ENCODE data around the gene FLVCR1. TPM values are rescaled to one million over a fixed set of nuclear protein-coding genes. Genes with fewer than 3 reads are reported as not detected.
A peak's percentile ranks its signal among the peaks of the same experiment; 100 is the strongest.

The FLVCR1 gene
- 5.4 and 11.2 TPM in 2 replicates for total RNA-seq

DNA sequence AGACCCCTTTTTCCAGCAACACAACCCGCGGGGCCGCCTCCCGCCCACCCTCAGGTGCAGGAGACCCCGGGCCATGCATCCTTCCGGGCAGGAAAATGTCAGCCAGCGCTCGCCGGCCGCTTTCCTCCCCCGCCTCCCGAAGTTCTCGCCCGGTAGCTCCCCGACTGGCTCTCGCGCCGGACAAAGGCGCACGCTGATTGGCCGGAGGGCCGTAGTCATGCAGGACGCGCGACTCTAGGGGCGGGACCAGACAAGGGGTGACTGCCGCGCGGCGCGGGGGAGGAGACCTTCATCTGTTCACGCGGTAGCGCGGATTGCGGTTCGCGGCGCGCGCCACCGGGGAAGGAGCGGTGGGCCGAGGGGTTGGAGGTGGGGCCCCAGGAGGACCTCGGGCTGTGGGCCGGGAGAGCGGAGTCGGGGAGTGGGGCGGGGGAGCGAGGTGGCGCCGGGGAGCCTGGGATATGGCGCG, at the start of gene FLVCR1:
Gene FLVCR1 (plus strand): TSS at position 284 of the 469 bp plus-strand sequence. CDS start 178 bp downstream, at position 462.
- Histone ChIP-seq H2AFZ (ENCODE audit: low read length) (peak within 1 kb of the TSS; percentile 99), H4K20me1 (ENCODE audit: insufficient read depth, low read length) (peaks cover 12% of the 10 kb centered on the region), H3K36me3 (ENCODE audit: insufficient read depth, low read length) (no peaks in the 10 kb centered on the region), H3K4me2 (ENCODE audit: insufficient read depth, low read length) (peak within 1 kb of the TSS; percentile 95), H3K79me2 (ENCODE audit: insufficient read depth, low read length) (peaks cover 45% of the 10 kb centered on the region), H3K4me1 (ENCODE audit: insufficient read depth, low read length) (peaks cover 24% of the 10 kb centered on the region), H3K27ac (ENCODE audit: low read depth, low read length) (peak within 1 kb of the TSS; percentile 82), H3K9me3 (ENCODE audit: low read depth, low read length) (no peaks in the 10 kb centered on the region), H3K4me3 (ENCODE audit: insufficient read depth, low read length) (peak within 1 kb of the TSS; percentile 91), H3K27me3 (ENCODE audit: insufficient read depth, low read length) (no peaks in the 10 kb centered on the region)
- TF ChIP-seq, protein P1, sequence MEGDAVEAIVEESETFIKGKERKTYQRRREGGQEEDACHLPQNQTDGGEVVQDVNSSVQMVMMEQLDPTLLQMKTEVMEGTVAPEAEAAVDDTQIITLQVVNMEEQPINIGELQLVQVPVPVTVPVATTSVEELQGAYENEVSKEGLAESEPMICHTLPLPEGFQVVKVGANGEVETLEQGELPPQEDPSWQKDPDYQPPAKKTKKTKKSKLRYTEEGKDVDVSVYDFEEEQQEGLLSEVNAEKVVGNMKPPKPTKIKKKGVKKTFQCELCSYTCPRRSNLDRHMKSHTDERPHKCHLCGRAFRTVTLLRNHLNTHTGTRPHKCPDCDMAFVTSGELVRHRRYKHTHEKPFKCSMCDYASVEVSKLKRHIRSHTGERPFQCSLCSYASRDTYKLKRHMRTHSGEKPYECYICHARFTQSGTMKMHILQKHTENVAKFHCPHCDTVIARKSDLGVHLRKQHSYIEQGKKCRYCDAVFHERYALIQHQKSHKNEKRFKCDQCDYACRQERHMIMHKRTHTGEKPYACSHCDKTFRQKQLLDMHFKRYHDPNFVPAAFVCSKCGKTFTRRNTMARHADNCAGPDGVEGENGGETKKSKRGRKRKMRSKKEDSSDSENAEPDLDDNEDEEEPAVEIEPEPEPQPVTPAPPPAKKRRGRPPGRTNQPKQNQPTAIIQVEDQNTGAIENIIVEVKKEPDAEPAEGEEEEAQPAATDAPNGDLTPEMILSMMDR (IDR thresholded peaks at IDR 0.05; ENCODE audit: extremely low read depth, low read depth, low read length): no peak
- DNase-seq (ENCODE audit: insufficient read length, low spot score, missing footprints): peak; percentile 98

DNA sequence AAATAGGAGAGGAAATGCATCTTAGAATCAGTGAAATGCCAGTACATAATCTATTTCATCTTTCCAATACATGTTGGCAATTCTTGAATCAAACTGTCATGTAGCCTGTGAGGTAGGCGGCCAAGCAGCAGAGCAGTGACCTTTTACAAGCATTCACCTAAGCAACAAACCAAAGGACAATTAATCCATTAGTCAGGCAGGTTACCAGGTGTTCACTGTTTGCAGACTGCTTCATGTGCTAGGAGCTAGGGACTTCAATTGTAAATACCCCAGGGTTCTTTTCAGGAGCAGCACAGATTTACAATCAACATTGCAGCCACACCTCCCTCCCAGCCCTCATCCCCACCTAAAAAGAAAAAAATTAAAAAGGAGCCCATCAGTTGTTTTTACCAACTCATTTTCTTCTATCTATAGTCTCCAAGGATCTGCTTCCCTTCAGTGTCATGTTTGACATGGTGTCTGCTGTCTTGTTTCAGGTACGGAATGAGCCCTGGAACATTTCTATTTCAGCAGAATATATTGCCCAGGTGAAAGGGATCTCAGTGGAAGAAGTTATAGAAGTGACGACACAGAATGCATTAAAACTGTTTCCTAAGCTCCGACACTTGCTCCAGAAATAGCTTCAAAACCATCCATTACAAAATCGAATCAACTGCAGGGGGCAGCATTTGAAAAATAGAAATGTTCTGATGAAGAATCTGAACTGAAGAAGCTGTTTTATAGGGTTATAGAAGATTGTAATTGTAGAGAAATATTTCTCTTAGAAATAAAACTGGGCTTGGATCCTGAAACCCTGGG, 43.3 kb upstream of the FLVCR1 start:
- TF ChIP-seq, protein P1 (IDR thresholded peaks at IDR 0.05; ENCODE audit: extremely low read depth, low read depth, low read length): peak; percentile 42
- Histone ChIP-seq H3K36me3 (ENCODE audit: insufficient read depth, low read length) (no peaks in the 10 kb centered on the region), H3K27ac (ENCODE audit: low read depth, low read length) (no peak overlapping the region), H3K4me3 (ENCODE audit: insufficient read depth, low read length) (no peak overlapping the region), H3K79me2 (ENCODE audit: insufficient read depth, low read length) (no peaks in the 10 kb centered on the region), H3K4me1 (ENCODE audit: insufficient read depth, low read length) (no peaks in the 10 kb centered on the region), H4K20me1 (ENCODE audit: insufficient read depth, low read length) (no peaks in the 10 kb centered on the region), H3K27me3 (ENCODE audit: insufficient read depth, low read length) (no peaks in the 10 kb centered on the region), H2AFZ (ENCODE audit: low read length) (no peak overlapping the region), H3K4me2 (ENCODE audit: insufficient read depth, low read length) (no peak overlapping the region), H3K9me3 (ENCODE audit: low read depth, low read length) (no peaks in the 10 kb centered on the region)
- DNase-seq (ENCODE audit: insufficient read length, low spot score, missing footprints): no peak

DNA sequence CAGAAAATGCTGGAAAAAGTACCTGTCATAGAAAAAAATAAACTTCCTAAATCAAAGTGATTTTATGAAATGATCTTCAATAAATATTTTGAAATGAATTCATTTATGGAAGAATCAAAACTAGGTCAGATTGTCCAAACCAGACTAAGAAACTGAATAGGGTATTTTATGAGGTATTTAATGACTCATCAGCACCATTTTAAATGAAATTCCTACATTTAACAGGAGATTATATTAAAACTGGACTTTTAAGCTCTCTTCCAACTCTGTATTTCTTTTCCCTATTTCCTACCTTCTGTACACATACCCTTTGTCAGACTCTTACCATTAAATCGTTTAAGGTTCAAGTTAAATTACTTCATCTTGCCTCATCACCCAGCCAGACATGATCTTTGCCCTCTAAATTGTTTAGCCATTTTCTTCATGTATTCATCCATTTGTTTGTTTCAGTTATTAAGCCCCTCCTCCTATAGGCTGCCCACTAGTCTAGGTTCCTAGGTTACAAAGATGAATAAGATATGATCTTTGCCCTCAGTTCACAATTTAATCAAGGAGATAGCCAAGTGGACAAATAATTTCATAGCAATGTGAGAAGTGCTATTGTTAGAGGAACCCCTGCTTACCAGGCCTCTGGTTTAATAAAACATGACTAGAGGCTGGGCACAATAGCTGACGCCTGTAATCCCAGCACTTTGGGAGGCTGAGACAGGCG, 41.4 kb upstream of the FLVCR1 start:
- Histone ChIP-seq H3K4me1 (ENCODE audit: insufficient read depth, low read length) (no peaks in the 10 kb centered on the region), H3K4me2 (ENCODE audit: insufficient read depth, low read length) (no peak overlapping the region), H3K27ac (ENCODE audit: low read depth, low read length) (no peak overlapping the region), H2AFZ (ENCODE audit: low read length) (no peak overlapping the region), H3K4me3 (ENCODE audit: insufficient read depth, low read length) (no peak overlapping the region), H3K9me3 (ENCODE audit: low read depth, low read length) (no peaks in the 10 kb centered on the region), H4K20me1 (ENCODE audit: insufficient read depth, low read length) (no peaks in the 10 kb centered on the region), H3K36me3 (ENCODE audit: insufficient read depth, low read length) (no peaks in the 10 kb centered on the region), H3K79me2 (ENCODE audit: insufficient read depth, low read length) (no peaks in the 10 kb centered on the region), H3K27me3 (ENCODE audit: insufficient read depth, low read length) (no peaks in the 10 kb centered on the region)
- TF ChIP-seq, protein P1 (IDR thresholded peaks at IDR 0.05; ENCODE audit: extremely low read depth, low read depth, low read length): no peak
- peak; percentile 38 for DNase-seq (ENCODE audit: insufficient read length, low spot score, missing footprints)

DNA sequence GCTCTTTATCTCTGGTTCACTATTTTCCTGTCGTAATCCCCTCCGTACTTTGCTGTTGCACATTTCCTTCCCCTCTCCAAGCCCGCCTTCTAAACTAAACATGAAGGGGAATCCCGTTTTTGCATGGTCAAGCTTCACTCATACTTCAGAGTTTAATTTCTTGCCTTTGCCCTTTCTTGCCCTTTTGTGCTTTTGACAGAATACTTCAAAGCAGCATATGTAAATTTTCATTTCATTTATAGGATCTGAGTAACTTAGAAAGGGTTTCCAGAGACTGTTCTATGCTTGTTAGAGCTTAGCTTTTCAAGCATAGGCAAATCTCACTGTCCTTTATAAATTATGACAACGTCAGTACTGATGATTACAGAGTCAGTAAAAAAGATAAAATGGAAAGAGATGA, 38.3 kb upstream of the FLVCR1 start:
- no peaks in the 10 kb centered on the region for H3K79me2 ChIP-seq (ENCODE audit: insufficient read depth, low read length)
- no peaks in the 10 kb centered on the region for H3K27me3 ChIP-seq (ENCODE audit: insufficient read depth, low read length)
- no peaks in the 10 kb centered on the region for H4K20me1 ChIP-seq (ENCODE audit: insufficient read depth, low read length)
- no peak overlapping the region for H3K4me2 ChIP-seq (ENCODE audit: insufficient read depth, low read length)
- H2AFZ ChIP-seq (ENCODE audit: low read length): no peak overlapping the region
- H3K9me3 ChIP-seq (ENCODE audit: low read depth, low read length): no peaks in the 10 kb centered on the region
- TF ChIP-seq, protein P1 (IDR thresholded peaks at IDR 0.05; ENCODE audit: extremely low read depth, low read depth, low read length): no peak
- no peak overlapping the region for H3K27ac ChIP-seq (ENCODE audit: low read depth, low read length)
- no peaks in the 10 kb centered on the region for H3K4me1 ChIP-seq (ENCODE audit: insufficient read depth, low read length)
- H3K4me3 ChIP-seq (ENCODE audit: insufficient read depth, low read length): no peak overlapping the region
- DNase-seq (ENCODE audit: insufficient read length, low spot score, missing footprints): no peak
- H3K36me3 ChIP-seq (ENCODE audit: insufficient read depth, low read length): no peaks in the 10 kb centered on the region

Data from osteoblast (primary cell).